ENCODE results near the gene CACNA1C.

CACNA1C gene

DNA sequence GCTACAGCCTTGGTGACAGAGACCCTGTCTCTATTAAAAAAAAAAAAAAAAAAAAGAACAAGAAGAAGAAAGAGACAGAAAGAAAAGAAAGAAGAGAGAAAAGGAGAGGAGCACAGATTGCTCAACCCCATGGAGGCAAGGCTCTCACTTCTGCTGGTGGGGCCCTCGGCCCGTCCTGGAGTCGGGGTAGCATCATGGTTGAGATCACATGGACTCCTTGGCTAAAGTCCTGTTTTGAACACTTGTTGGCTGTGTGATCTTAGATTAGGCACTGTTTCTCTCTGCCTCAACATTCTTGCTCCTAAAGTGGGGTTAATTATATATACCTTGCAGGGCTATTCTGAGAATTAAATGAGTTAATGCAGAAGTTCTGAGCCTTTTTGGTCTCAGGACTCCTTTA lies 207.7 kb downstream of the CACNA1C start:
- DNase-seq: no peak

GRCh38 chr12:2261708-2262107 lies 208.9 kb downstream of the CACNA1C start:
- no peak for DNase-seq

GRCh38 chr12:2262449-2262848 lies 209.7 kb downstream of the CACNA1C start:
- DNase-seq: no peak

DNA sequence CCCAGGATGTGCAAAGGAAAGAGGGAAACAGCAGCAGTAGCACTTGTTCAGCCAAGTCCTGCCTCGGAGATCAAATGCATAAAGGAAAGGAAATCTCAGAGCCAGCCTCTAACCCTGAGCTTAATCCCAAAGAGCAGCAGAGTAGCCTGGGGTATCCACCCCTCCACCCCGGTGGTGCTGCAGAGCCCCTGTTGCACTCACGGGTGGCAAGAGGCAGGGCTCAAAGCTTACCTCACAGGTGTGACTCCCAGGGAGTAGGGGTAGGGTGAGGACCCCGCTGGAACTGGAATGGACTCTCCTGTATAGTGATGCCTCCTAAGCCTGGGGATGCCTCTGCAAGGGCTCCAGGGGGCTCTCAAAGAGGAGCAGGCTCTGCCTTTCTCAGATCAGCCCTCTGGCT lies 211.1 kb downstream of the CACNA1C start:
- DNase-seq: no peak

GRCh38 chr12:2264651-2265232 lies 212.0 kb downstream of the CACNA1C start:
- no peak for DNase-seq

DNA sequence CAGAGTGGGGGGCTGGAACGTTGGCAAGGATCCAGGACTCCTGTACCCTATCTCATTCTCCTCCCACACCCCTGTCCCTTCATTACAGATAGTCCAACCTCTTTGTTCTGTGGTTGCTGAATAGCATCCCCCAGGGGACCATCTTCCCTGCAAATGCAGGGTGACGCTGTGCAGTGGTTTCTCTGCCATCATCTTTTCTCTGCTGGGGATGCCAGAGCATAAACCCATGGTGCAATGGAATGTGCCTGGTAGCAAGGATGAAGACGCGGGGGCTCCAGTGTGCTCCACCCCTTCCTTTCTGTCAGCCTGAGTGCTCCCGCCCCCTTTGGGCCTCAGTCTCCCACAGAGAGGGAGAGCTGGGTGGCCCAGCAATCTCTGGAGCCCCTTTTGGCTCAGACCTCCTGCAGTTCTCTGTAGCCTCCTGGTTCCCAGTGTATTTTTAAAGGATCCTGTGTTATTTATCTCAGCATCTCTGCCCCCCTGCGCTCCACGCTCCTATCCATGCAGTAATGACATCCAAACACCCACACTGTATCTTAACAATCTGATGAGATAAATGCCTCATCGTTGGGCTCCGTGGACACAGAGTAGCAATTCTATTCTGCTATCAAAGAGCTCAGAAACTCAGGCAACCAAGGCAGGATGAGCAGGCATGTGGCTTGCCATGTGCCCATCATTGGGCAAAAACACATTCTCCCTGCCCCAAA lies 212.8 kb downstream of the CACNA1C start:
- no peak for DNase-seq

DNA sequence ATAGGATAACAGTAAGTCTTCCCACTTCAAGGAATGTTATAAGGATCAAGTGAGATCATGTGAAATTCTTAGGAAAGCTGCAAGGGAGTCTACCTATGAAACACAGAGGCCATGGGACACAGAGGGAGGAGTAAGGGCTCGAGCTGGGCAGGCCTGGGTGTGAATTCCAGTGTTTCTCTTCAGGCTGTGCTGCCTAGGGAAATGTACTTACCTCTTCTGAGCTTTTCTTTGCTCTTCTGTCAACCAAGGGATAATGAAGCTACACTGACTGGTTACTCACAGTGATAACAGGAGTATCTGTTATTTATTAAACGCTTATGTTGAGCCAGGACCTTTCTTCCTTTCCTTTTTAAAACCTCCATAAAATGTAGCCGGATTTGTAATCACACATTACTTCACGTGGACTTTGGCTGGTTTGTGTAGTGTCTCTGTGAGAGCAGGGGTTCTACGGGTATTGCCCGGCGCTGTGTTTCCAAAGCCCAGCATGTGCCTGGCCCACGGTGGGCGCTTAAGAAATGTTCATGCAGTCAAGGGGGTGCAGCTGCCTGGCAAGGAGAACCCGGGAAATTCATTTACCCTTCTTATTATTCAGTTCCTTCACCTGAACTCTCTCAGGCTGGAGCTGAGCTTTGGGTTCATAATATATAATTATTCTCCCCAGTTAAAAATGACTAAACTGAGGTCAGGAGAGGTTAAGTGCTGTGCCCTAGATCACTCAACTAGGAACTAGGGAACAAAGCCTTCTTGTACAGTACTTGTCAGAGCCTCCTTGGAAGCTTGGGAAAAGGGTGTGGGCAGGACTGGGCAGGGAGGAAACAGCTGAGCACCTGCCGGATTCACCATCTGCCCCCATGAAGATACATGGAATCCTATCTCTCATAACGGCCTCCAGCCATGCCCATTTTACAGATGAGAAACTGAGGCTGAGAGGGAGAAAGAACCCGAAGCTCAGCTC lies 214.2 kb downstream of the CACNA1C start:
- DNase-seq: no peak

- DNase-seq: no peak
Observed at GRCh38 chr12:2267703-2268470, 215.1 kb downstream of the CACNA1C start.

DNA sequence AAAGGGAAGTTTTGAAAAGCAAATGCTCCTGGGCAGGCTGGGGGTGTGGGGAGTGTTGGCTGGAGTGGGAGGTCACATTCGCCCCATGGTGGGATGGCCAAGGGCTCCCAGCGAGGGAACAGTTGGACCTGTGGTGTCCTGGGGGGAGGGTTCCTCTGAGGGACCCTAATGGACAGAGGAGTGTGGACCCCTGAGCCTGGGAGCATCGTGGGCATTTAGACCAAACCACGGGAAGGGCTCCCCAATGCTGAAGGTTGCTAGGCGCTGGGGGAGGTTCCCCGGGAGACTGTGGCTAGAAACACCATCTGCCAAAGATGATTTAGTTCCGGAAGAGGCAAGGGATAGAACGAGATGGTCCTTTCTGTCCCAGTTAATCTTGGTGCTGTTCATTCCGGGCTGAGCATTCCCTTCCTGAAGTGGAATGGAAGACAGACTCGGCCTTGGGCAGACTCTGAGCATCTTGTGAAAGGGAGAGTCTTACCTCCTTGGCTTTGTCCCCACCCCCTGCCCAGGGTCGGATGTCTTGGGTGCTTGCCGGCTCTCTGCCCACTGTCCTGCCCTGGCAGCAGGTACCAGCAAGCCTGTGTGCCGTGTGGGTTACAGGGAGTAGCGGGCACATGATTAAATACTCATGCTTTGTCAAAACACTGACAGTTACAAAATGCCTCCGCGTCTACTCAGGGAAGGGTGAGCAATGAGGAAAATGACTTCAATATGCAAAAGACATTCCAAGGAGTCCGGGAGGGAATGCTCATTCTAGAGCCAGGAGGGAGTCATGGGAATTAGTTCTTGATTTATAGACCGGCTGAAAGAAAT lies 215.9 kb downstream of the CACNA1C start:
- no peak for DNase-seq

- DNase-seq: no peak
Observed at GRCh38 chr12:2270846-2271245, 218.1 kb downstream of the CACNA1C start.

- no peak for DNase-seq
Observed at GRCh38 chr12:2271961-2272360, 219.2 kb downstream of the CACNA1C start.

GRCh38 chr12:2273288-2273687 lies 220.5 kb downstream of the CACNA1C start:
- DNase-seq: no peak

- no peak for DNase-seq
Observed at GRCh38 chr12:2273751-2274150, 221.0 kb downstream of the CACNA1C start.

DNA sequence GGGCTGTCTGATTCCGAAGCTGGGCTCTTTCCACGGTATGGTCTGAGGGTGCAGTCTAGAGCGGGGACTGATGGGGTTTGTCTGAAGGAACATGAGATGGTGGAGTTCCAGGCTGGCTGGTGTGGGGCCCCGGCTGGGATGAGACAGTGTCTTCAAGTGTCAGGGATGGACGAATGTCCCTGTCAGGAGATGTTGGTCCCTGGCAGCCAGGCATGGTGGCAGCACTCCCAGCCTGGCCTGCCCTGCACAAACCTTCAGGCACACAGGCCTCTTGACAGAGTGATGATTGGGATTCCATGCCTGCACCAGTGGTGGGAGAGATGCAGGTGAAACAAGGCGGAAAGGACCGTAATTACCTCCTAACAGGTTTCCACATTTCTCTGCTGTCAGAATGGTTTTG lies 221.9 kb downstream of the CACNA1C start:
- DNase-seq: no peak

GRCh38 chr12:2276288-2277033 lies 223.7 kb downstream of the CACNA1C start:
- DNase-seq: no peak

DNA sequence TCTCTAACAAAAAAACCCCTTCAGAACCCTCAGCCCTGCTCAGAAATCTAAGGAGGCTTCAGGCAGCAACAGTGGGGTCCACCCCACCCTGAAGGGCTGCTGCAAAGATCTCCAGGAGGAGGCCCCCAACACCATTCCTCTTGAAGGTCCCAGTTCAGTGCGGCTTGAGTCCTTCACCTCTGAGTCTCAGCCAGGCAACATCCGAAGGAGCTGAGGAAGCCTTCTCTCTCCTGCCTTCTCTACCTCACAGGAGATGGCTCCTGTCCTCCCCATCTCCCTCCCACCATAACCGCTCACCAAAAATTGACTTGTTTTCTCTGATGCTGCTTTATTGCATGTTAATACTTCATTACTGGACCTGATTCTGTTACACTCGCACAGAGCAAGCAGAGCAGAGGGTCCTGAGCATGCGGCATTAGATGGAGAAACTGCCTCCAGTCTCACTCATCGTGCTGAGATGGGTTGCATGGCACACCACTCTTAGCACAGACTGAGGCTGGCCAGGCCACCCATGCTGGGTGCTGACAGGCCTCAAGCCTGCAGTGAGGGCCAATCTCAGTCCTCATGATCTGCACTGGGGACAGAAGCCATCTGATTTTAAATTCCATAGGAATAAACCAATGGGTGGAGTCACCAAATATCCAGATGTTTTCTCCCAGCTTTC lies 224.8 kb downstream of the CACNA1C start:
- DNase-seq: no peak

GRCh38 chr12:2281446-2281845 lies 228.7 kb downstream of the CACNA1C start:
- no peak for DNase-seq

- DNase-seq: no peak
Observed at GRCh38 chr12:2282318-2282717, 229.5 kb downstream of the CACNA1C start.

GRCh38 chr12:2283480-2283879 lies 230.7 kb downstream of the CACNA1C start:
- DNase-seq: no peak

- no peak for DNase-seq
Observed at GRCh38 chr12:2283916-2284315, 231.1 kb downstream of the CACNA1C start.

DNA sequence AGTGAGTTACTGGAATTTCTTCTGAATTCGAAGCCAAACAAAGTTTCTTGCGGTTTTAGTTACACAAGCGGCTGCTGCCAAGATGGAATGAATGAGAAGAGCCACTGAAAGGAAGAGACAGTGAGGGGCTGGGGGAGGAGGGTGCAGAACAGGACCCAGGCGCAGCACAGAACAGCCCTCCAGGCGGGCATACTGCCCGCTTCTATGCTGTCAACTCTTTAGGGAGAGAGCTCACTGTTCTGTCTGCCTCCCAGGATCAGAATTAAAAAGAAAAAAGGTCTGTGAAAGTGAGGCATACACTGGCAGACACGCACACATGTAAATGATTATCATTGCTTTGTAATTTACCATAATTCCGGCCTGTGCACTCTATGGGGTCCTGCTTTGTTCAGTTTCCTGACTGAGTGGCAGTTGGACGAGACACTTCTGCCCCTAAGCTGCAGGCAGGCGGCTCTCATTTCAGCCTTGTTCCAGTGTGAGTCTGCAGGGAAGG lies 231.6 kb downstream of the CACNA1C start:
- DNase-seq: no peak

Measured in activated CD4-positive, alpha-beta T cell treated with anti-CD3 and anti-CD28 coated beads, Interleukin-2, amount 50 U/mL, for 4 hours (primary cell).